Measurements from ENCODE around the gene TRDN. TPM values are rescaled to one million over a fixed set of nuclear protein-coding genes. Genes with fewer than 3 reads are reported as not detected.

TRDN gene
- total RNA-seq, 2 donors from 2014 or later, result not detected

DNA sequence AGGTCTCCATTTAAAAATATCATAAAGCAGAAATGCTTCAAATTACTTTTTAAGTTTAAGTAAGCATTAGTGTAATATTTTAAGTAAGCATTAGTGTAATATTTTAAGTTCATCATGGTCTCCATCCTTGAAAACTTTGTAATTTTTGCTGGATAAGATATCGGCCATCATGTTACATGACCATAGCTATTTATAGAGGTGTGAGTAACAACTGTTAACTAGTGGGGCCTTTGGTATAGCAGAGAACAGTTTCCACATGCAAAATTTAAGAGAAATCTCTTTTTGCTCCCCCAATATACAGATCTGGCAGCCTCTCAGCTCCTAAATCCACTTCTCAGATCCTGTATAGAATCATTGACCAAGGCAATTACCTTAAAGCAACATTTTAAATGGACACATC, 468 bp downstream of the TRDN start:
- Histone ChIP-seq H3K4me1 (no peaks in the 10 kb centered on the region), H3K4me3 (no peak overlapping the region), H3K27me3 (no peaks in the 10 kb centered on the region), H3K27ac (no peak overlapping the region), H3K9me3 (no peaks in the 10 kb centered on the region), H3K36me3 (replicated peaks in 1 of 2; ENCODE audit: insufficient read depth in 1 of 2, low read depth in 2 of 2) (no peaks in the 10 kb centered on the region)
- WGBS, 2 donors, result 46 to 73% methylated on average over 1 of the region's 1 CpG
- DNase-seq, result no peak
- no peak for ATAC-seq
- TF ChIP-seq, protein P1, sequence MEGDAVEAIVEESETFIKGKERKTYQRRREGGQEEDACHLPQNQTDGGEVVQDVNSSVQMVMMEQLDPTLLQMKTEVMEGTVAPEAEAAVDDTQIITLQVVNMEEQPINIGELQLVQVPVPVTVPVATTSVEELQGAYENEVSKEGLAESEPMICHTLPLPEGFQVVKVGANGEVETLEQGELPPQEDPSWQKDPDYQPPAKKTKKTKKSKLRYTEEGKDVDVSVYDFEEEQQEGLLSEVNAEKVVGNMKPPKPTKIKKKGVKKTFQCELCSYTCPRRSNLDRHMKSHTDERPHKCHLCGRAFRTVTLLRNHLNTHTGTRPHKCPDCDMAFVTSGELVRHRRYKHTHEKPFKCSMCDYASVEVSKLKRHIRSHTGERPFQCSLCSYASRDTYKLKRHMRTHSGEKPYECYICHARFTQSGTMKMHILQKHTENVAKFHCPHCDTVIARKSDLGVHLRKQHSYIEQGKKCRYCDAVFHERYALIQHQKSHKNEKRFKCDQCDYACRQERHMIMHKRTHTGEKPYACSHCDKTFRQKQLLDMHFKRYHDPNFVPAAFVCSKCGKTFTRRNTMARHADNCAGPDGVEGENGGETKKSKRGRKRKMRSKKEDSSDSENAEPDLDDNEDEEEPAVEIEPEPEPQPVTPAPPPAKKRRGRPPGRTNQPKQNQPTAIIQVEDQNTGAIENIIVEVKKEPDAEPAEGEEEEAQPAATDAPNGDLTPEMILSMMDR (IDR thresholded peaks at IDR 0.05), result no peak
- intact Hi-C loops (cut with DNase I), result no loop called here

DNA sequence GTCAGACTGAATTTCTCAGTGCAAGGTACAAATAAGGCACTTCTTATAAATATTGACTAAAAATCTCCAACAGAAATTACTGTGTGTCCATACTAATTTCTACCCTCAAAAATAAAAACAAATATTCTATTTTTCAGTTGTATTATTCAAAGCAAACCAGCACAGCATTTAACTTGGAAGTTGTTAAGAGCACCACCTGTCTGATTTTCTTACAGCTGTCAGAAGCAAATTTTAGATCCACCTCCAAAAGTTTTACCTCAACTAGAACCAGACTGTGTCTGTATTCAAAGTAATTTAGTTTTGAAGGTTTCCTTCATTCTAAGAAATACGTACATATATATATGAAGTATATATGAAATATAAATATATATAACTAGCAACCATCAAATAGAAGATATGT, 1.2 kb downstream of the TRDN start:
- H3K4me3 ChIP-seq, result no peak overlapping the region
- WGBS, 2 donors, result 60 to 64% methylated on average over 1 of the region's 1 CpG
- H3K27ac ChIP-seq, result no peak overlapping the region
- TF ChIP-seq, protein P1 (IDR thresholded peaks at IDR 0.05), result no peak
- no peak for TF ChIP-seq POLR2A (IDR thresholded peaks at IDR 0.05)
- ATAC-seq, result no peak
- no peaks in the 10 kb centered on the region for H3K9me3 ChIP-seq
- DNase-seq, result no peak
- no peaks in the 10 kb centered on the region for H3K36me3 ChIP-seq (replicated peaks in 1 of 2; ENCODE audit: insufficient read depth in 1 of 2, low read depth in 2 of 2)
- no peaks in the 10 kb centered on the region for H3K4me1 ChIP-seq
- no peaks in the 10 kb centered on the region for H3K27me3 ChIP-seq
- intact Hi-C loops (cut with DNase I), result no loop called here

DNA sequence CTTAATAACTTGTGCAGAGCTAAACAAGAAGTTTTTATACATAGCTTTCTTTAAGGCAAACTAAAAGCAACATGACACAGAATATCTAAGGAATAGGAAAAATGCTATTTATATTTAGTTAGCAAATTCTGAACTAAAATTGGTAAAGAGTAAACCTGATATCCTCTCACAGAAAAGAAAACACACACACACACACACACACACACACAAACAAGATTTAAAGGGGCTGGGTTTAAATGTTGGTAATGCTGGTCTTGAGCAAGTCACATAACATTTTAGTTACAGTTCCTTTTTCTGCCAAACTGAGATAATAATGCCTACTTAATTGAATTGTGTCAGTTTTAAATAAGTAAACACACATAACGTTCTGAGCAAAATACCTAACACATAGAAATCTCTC, 1.6 kb downstream of the TRDN start:
- intact Hi-C loops (cut with DNase I), result no loop called here

DNA sequence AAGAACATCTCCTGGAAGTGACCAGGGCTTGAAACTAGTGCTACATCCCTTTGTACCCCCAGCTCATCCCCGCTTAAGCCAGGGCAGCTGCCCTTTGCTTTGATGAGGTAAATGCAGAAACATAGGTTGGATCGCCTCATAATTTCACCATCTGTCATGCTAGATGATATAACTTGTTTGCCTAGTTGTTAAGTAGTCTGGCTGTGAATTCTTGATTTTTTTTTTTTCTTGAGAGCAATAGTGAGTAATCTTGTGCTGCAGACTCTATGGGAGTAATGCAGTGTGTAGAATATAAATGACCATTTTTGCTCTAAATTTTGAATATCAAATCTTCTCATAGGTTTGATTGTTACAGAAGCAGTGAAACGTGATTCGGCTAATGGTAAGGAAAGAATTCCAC, 4.1 kb downstream of the TRDN start:
- ATAC-seq (no peak), DNase-seq (no peak)
- Histone ChIP-seq H3K36me3 (replicated peaks in 1 of 2; ENCODE audit: insufficient read depth in 1 of 2, low read depth in 2 of 2) (no peaks in the 10 kb centered on the region), H3K4me1 (no peaks in the 10 kb centered on the region), H3K9me3 (no peaks in the 10 kb centered on the region), H3K4me3 (no peak overlapping the region), H3K27me3 (no peaks in the 10 kb centered on the region), H3K27ac (no peak overlapping the region)
- intact Hi-C loops (cut with DNase I), result no loop called here
- 60 to 66% methylated on average over 4 of the region's 4 CpGs for WGBS, 2 donors
- TF ChIP-seq, protein P1 (IDR thresholded peaks at IDR 0.05), result no peak
- no peak for TF ChIP-seq POLR2A (IDR thresholded peaks at IDR 0.05)

More for the DNA sequence above, 1.6 kb downstream of the TRDN start:
- no peaks in the 10 kb centered on the region for H3K27me3 ChIP-seq
- 19 to 20% methylated on average over 1 of the region's 1 CpG for WGBS, 2 donors
- H3K4me3 ChIP-seq, result no peak overlapping the region
- DNase-seq (no peak), ATAC-seq (no peak)
- no peaks in the 10 kb centered on the region for H3K36me3 ChIP-seq (replicated peaks in 1 of 2; ENCODE audit: insufficient read depth in 1 of 2, low read depth in 2 of 2)
- TF ChIP-seq POLR2A (IDR thresholded peaks at IDR 0.05), result no peak
- TF ChIP-seq, protein P1 (IDR thresholded peaks at IDR 0.05), result no peak
- H3K27ac ChIP-seq, result no peak overlapping the region
- no peaks in the 10 kb centered on the region for H3K9me3 ChIP-seq
- H3K4me1 ChIP-seq, result no peaks in the 10 kb centered on the region

DNA sequence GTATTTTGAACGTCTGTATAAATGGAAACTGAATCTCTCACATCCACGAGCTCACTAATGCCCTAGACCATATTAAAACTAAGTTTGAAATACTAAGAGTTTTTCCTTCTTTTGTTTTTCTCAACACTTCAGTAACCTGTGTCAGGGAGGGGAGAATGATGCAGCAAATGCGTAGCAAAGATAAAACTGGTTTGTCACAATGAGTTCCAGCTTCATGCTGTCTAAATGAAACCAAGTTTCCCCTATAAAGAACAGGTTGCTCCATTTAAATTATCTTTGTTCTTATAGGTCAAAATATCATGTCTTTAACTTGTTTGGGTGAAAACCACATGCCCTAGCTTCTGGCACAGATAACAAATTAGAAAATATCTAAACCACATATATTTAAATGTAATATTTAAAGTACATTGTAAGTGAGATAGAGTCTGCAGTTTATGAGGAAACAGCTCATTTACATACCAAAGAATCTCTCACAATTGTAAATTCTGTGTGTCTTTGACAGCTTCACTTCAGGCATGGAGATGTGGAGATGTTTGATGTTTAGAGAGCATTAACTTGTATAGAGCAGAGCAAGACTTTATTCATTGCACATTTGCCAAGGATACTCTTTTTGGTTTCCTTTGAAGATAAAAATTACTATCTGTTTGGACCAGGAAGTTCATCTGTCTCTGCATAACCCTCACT, 7.3 kb downstream of the TRDN start:
- H3K27me3 ChIP-seq, result no peaks in the 10 kb centered on the region
- H3K27ac ChIP-seq, result no peak overlapping the region
- H3K9me3 ChIP-seq, result no peaks in the 10 kb centered on the region
- no peak for ATAC-seq
- H3K4me1 ChIP-seq, result no peaks in the 10 kb centered on the region
- no peak for DNase-seq
- 35 to 48% methylated on average over 3 of the region's 3 CpGs for WGBS, 2 donors
- TF ChIP-seq POLR2A (IDR thresholded peaks at IDR 0.05), result no peak
- TF ChIP-seq, protein P1 (IDR thresholded peaks at IDR 0.05), result no peak
- intact Hi-C loops (cut with DNase I), result no loop called here
- no peaks in the 10 kb centered on the region for H3K36me3 ChIP-seq (replicated peaks in 1 of 2; ENCODE audit: insufficient read depth in 1 of 2, low read depth in 2 of 2)
- no peak overlapping the region for H3K4me3 ChIP-seq

Measured in body of pancreas (tissue), 4 donors.